Measurements from ENCODE around the gene WDR62.

Gene WDR62

GRCh38 chr19:36152352-36153091 is 97.8 kb downstream of the WDR62 start, which contains the start of gene COX7A1:
TSS of gene COX7A1 (minus strand) at chr19:36152447. CDS start at chr19:36152407, 40 bp downstream.
- H3K27me3 ChIP-seq (replicated peaks; ENCODE audit: control insufficient read depth, insufficient read depth, low read length): no peaks in the 10 kb centered on the region
- H3K4me1 ChIP-seq (ENCODE audit: control insufficient read depth, insufficient read depth, low read length): peaks cover 13% of the 10 kb centered on the region
- DNase-seq (ENCODE audit: low read depth): no peak
- H3K9ac ChIP-seq (ENCODE audit: low read length): peak within 1 kb of the TSS; percentile 97
- peaks cover 22% of the 10 kb centered on the region for H3K36me3 ChIP-seq (ENCODE audit: control insufficient read depth, insufficient read depth, low read length, severe bottlenecking)
- peak within 1 kb of the TSS; percentile 89 for H3K4me3 ChIP-seq (ENCODE audit: low read length)
- no peaks in the 10 kb centered on the region for H3K9me3 ChIP-seq (ENCODE audit: control insufficient read depth, low read length)

- DNase-seq (ENCODE audit: low read depth): no peak
- no peaks in the 10 kb centered on the region for H3K27me3 ChIP-seq (replicated peaks; ENCODE audit: control insufficient read depth, insufficient read depth, low read length)
These were observed 98.4 kb downstream of the WDR62 start for GRCh38 chr19:36153126-36153525.

More at GRCh38 chr19:36153126-36153525, 98.4 kb downstream of the WDR62 start:
- peak overlapping the region; percentile 89 for H3K4me3 ChIP-seq (ENCODE audit: low read length)
- peaks cover 17% of the 10 kb centered on the region for H3K36me3 ChIP-seq (ENCODE audit: control insufficient read depth, insufficient read depth, low read length, severe bottlenecking)
- H3K9ac ChIP-seq (ENCODE audit: low read length): peak overlapping the region; percentile 97
- no peaks in the 10 kb centered on the region for H3K9me3 ChIP-seq (ENCODE audit: control insufficient read depth, low read length)
- H3K4me1 ChIP-seq (ENCODE audit: control insufficient read depth, insufficient read depth, low read length): peaks cover 13% of the 10 kb centered on the region
